Stimulated activated CD8-positive, alpha-beta memory T cell treated with anti-CD3 and anti-CD28 coated beads, Interleukin-7, amount 100 ng/mL, for 4 hours (primary cell): ENCODE measurements around the gene NIPA2.

ENCODE experiments used
- DNase-seq, 2 donors: peaks; one replicate each; pipeline ENCODE4 v3.0.0-alpha.2; 2020; ENCODE audit warnings: low read depth in 2 of 2

NIPA2 gene

DNA sequence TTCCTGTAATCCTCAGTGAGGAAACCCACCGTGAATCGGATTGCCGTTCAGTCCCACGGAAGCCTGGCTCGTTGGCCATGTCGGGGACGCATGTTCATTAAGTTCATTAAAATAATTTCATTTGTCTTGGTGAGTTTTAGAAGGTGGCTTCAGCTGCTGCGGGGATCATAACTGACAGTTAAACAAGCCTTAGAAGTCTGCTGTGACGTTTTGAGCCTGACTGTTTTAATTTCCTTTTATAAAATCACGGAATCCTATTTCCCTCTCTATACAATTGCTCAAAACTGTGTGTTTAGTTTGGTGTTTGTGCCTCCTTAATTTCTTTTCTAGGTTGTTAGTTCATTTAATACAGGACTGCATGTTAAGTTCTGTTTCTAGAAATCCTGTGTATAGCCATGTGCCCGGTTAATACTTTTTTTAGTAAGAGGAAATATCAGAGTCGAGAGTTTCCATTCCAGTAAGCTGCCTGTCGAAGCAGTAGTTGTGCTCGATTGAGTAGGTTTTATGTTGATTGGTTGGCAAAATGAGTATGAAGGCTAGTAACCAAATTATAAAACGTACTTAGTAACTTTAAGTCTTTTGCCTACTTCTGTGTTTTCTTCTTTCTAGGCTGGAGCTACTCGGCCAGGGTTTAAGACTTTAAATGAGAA, 705 bp downstream of the NIPA2 start:
- DNase-seq, result no peak

DNA sequence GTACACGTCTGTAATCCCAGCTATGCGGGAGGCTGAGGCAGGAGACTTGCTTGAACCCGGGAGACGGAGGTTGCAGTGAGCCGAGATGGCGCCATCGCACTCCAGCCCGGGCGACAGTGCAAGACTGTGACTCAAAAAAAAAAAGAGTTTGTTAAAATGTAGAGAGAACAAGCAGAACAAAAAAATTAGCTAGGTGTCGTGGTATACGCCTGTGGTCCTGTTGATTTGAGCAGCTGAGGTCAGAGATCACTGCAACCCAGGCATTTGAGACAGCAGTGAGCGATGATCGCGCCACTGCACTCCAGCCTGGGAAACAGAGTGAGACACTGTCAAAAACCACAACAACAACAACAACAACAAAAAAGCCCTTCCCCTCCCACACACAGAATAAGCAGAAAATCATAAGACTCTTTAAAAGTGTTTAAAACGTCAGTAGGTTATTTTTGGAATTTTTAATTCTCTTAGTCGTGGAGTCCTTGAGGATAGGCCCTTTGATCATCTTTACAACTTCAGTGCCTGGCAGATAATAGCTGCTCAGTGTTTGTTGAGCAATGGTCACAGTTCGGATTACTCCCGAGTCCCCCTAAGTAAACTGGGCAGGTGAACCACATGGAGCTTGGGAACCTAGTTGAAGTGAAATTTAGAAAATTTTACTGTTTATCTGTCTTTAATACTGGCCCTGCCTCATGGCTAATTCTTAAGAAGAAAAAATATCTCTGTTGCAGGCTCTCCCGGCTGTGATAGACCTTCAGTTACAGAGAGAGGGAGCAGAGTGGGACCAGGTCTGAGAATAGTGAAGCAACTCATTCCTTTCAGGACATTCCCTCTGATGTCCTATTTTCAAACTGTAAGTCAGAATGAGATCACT, 6.2 kb downstream of the NIPA2 start:
- DNase-seq, result no peak

DNA sequence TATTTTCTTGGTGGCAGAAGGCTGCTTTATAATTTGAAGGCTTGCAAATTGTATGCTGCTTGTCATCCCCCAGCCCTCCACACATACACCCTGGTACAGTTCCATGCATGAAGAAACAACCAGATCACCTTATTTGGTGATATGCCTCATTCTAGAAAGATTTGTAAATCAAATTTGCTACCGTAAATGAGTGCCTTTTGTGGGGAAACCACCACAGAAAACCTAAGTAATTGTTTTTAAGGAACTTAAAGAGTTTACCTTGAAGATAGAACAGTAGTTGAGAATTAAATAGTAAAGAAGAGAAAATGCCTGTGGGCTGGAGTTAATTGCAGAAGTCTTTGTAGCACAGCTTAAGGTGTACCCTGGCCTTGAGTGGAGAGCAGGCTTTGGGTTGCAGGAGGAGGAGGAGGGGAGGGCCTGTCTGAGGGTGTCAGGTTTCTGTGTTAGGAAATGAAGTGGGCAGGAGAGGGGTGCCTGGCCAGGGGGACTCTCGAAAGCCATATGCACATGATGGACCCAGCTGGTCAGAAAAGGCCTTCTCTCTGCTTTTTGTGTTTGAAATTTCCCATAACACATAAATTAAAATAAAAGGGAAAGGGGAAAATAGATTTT, 6.9 kb downstream of the NIPA2 start:
- no peak for DNase-seq

- no peak for DNase-seq
Measured at GRCh38 chr15:22846073-22846472, 7.6 kb downstream of the NIPA2 start.

DNA sequence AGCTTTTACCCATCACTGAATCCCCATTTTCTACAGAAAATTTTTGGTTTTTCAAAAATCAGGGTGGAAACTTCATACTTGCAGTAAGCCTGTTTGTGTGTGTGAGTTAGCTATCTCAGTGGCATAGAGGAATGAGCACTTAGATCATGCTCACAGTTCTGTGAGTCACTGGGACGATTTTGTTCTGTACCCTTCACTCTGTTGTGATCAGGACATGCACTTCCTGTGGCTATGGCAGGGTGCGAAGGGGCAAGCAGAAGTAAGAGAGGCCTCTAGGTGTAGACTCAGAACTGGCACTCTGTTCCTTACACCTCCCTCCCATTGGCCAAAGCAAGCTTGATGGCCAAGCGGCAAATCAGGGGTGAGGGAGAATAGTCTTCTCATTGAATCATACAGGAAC, 11.6 kb downstream of the NIPA2 start:
- DNase-seq, result no peak

DNA sequence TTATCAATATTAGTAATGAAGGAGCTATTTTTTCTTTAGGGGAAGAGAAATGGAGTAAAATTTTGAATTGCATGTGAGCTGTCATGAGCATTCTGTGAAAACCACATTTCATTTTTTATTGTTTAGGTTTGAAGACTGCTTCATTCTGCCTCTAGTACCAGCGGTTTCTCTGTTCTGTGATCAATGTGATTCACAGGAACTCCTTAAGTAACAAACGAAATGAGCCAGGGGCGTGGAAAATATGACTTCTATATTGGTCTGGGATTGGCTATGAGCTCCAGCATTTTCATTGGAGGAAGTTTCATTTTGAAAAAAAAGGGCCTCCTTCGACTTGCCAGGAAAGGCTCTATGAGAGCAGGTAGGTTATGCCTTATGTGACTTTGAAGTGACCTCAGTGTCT, 13.0 kb downstream of the NIPA2 start:
- DNase-seq, result no peak

GRCh38 chr15:22855791-22856190, 17.3 kb downstream of the NIPA2 start:
- no peak for DNase-seq

- no peak for DNase-seq
Measured at GRCh38 chr15:22856659-22857058, 18.2 kb downstream of the NIPA2 start.

DNA sequence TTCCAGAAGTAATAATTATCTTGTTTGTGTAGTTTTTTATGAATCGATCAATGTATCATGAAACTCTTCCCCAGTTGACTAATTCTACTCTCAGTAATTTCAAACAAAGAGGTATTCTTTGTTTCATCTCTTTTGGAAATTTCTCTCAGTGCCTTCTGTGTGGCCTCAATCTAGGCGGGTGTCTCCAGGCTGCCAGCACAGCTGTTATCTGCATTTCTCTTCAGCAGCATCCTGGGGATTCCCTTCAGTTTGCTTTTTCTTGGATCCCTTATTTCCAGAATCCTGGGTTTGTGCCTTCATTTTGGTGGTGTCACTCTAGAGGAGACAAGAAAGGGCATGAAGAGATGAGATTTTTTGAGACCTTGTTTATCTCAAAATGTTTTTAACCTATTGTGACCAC, 22.7 kb downstream of the NIPA2 start:
- no peak for DNase-seq

DNA sequence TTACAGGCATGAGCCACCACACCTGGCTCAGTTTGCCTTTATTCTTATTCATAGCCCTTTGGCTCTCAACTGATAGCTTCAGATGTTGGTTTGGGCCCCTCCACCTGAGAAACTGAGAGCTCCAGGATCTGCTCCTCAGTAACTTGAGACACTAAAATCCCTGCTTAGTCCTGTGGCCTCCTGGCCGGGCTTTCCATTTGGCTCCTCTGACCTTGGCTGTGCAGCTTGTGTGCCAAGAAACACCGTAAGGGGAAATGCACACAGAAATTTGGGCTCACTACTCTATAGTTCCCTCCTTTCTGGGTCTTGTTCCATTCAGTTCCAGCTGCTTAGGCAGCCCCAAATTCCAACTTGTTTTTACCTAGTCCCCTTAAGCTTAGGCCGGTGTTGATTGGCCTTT, 24.9 kb downstream of the NIPA2 start:
- DNase-seq, result no peak

GRCh38 chr15:22866079-22866478, 27.6 kb downstream of the NIPA2 start:
- DNase-seq, result no peak

DNA sequence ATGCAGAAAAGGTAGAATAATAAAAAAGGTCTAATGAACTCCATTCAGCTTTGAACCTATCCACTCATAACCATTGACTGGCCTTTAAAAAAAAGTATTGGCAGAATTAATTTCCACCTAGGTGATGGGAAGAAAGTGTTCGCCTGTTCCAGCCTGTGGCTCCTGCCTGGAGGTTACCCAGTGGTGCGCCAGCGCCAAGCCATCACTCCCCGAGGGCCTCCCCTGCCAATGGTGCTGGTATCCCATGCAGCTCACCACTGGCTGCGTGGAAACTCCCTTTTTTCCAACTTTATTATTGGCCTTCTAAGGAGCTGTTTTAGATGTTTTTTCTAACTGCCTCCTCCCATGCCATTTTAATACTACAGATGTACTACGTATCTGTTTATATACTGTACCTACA, 29.4 kb downstream of the NIPA2 start:
- DNase-seq, result no peak

GRCh38 chr15:22868495-22868894, 30.0 kb downstream of the NIPA2 start:
- DNase-seq, result no peak

DNA sequence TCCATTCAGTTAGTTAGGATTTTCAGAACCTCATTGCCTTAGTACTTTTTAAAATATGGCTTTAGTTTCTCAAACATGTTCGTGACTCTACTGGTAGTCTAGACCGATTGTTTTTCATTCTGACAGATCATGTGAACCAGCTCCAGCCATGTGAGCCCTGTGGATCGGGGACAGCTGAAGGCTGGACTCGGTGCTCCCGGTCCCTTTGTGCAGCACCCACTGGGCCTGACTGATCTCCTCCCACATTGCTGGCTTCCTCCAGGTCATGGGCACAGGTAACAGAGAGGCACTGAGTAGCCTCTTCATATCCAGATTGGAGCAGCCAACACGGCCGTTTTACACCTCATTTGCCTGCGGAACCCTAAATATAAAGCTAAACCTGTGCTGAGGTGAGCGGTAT, 30.5 kb downstream of the NIPA2 start:
- no peak for DNase-seq

GRCh38 chr15:22869856-22870255, 31.4 kb downstream of the NIPA2 start:
- DNase-seq, result no peak

DNA sequence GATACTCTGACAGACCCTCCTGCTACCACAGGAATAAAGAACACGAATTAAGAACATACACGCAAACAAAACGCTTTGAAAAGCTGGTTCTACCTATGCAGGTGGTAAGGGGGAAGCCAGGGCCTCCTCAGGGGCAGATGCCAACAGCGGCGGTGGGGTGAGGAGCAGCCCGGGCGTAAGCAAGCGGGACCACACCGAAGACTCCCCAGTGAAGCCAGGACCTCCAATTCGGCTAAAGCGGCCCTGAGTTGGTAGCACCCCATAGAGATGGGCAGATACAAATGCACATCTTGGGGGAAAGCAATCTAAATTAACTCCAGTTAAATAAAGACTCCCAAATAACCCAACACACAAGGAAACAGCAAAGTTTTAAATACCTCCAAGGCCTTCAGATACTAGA, 32.4 kb downstream of the NIPA2 start:
- no peak for DNase-seq

DNA sequence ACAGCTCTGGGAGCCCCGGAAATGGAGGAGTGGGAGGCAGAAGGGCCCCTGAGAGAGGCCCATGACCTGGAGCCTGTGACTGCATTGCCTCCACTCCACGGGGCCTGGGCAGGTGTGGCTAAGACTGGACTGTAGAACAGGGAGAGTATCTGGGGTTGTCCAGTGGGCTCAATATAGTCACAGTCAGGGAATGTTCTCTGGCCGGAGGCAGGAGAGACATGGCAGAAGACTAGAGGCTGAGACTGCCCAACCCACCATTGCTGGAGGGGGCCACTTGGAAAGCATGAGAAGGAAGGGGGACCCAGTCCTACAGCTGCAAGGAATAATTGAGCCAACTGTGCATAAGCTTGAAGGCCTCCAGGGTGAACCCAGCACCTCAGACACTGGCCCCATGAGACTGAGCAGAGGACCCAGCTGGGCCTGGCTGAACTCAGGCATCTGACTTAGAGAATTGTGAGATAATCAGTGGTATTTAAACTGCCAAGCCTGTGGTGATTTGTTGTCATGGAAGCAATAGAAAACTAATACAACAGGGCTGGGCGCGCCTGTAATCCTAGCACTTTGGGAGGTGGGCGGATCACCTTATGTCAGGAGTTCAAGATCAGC, 33.1 kb downstream of the NIPA2 start:
- DNase-seq, result no peak

GRCh38 chr15:22872936-22873701, 34.7 kb downstream of the NIPA2 start:
- DNase-seq, result no peak

DNA sequence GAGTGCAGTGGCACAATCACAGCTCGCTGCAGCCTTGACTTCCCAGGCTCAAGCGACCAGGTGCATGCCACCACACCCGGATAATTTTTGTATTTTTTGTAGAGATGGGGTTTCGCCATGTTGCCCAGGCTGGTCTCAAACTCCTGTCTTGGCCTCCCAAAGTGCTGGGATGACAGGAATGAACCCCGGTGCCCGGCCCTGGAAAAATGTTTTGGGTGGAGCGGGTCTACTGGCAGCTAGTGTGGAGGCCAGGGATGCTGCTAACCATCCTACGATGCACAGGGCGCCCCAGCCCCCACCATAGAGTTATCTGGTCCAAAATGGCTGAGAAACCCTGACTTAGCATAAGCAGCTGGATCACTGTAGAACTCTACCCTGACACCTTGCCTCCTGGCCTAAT, 35.4 kb downstream of the NIPA2 start:
- no peak for DNase-seq

- DNase-seq, result no peak
Measured at GRCh38 chr15:22874256-22874655, 35.8 kb downstream of the NIPA2 start.

DNA sequence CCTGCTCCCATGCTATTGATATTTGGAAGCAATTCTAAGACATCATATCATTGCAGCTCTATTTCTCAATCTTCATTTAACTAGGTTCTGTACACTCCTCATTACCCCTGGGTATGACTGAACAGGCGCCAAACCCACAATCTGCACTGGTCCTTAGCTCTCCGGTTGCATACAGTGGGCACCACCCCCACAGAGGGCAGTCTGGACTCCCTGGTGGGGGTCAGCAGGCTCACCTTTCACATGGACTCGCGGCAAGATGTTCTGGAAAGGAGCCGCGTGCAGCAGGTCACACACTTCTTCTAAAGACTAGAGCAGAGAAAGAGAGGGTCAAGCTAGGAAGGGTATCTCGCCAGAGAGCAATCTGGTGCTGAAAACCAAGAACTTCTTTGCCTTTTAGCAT, 36.5 kb downstream of the NIPA2 start:
- no peak for DNase-seq

DNA sequence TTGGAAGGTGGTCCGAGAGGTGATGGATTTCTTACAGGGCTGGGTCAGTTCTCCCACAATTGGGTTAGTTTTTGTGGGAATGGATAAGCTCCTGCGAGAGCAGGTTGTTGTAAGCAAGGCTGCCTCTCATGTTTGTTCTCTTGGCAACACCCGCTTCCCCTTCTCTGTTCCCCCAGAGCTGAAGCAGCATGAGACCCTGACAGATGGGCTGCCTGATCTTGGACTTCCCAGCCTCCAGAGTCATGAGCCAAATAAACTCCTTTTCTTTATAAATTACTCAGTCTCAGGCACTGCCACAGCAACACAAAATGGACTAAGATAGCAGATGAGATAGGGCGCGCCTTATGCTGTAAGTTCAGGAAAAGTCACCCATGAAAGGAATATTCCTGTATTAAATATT, 38.7 kb downstream of the NIPA2 start:
- DNase-seq, result no peak
